ENCODE measurements around the gene GSS.
"Not testable (repeated sequence)": the region's sequence is repeated elsewhere in the genome, so short reads cannot be mapped to it uniquely, and the experiment has no call there.

GSS gene

GRCh38 chr20:34915131-34915530 lies 40.5 kb downstream of the GSS start:
- DNase-seq (ENCODE audit: low read depth in 1 of 2, low spot score in 1 of 2), result no peak

GRCh38 chr20:34907616-34908469 lies 47.8 kb downstream of the GSS start:
- no peak for DNase-seq (ENCODE audit: low read depth in 1 of 2, low spot score in 1 of 2)

GRCh38 chr20:34904202-34904621 lies 51.4 kb downstream of the GSS start:
- DNase-seq (ENCODE audit: low read depth in 1 of 2, low spot score in 1 of 2), result no peak

GRCh38 chr20:34898731-34899130 lies 56.9 kb downstream of the GSS start:
- not testable (repeated sequence) for DNase-seq (ENCODE audit: low read depth in 1 of 2, low spot score in 1 of 2)

- DNase-seq (ENCODE audit: low read depth in 1 of 2, low spot score in 1 of 2), result not testable (repeated sequence)
Measured at GRCh38 chr20:34898129-34898528, 57.5 kb downstream of the GSS start.

GRCh38 chr20:34896086-34896621 lies 59.5 kb downstream of the GSS start:
- no peak for DNase-seq (ENCODE audit: low read depth in 1 of 2, low spot score in 1 of 2)

- no peak for DNase-seq (ENCODE audit: low read depth in 1 of 2, low spot score in 1 of 2)
Measured at GRCh38 chr20:34895465-34895864, 60.1 kb downstream of the GSS start.

GRCh38 chr20:34894723-34895122 lies 60.9 kb downstream of the GSS start:
- no peak for DNase-seq (ENCODE audit: low read depth in 1 of 2, low spot score in 1 of 2)

GRCh38 chr20:34892671-34893070 lies 62.9 kb downstream of the GSS start:
- DNase-seq (ENCODE audit: low read depth in 1 of 2, low spot score in 1 of 2), result no peak

- no peak for DNase-seq (ENCODE audit: low read depth in 1 of 2, low spot score in 1 of 2)
Measured at GRCh38 chr20:34891166-34892062, 64.2 kb downstream of the GSS start.

GRCh38 chr20:34888468-34888867 lies 67.1 kb downstream of the GSS start:
- DNase-seq (ENCODE audit: low read depth in 1 of 2, low spot score in 1 of 2), result no peak

GRCh38 chr20:34887023-34887422 lies 68.6 kb downstream of the GSS start:
- DNase-seq (ENCODE audit: low read depth in 1 of 2, low spot score in 1 of 2), result no peak

- DNase-seq (ENCODE audit: low read depth in 1 of 2, low spot score in 1 of 2), result no peak
Measured at GRCh38 chr20:34886122-34886521, 69.5 kb downstream of the GSS start.

GRCh38 chr20:34884260-34884659 lies 71.3 kb downstream of the GSS start:
- no peak for DNase-seq (ENCODE audit: low read depth in 1 of 2, low spot score in 1 of 2)

GRCh38 chr20:34883809-34884208 lies 71.8 kb downstream of the GSS start:
- no peak for DNase-seq (ENCODE audit: low read depth in 1 of 2, low spot score in 1 of 2)

- DNase-seq (ENCODE audit: low read depth in 1 of 2, low spot score in 1 of 2), result no peak
Measured at GRCh38 chr20:34883087-34883688, 72.4 kb downstream of the GSS start.

- DNase-seq (ENCODE audit: low read depth in 1 of 2, low spot score in 1 of 2), result no peak
Measured at GRCh38 chr20:34881689-34882088, 73.9 kb downstream of the GSS start.

GRCh38 chr20:34880971-34881370 lies 74.6 kb downstream of the GSS start:
- DNase-seq (ENCODE audit: low read depth in 1 of 2, low spot score in 1 of 2), result not testable (repeated sequence)

- no peak for DNase-seq (ENCODE audit: low read depth in 1 of 2, low spot score in 1 of 2)
Measured at GRCh38 chr20:34880215-34880850, 75.3 kb downstream of the GSS start.

Measured in stimulated activated CD4-positive, alpha-beta T cell treated with anti-CD3 and anti-CD28 coated beads, Interleukin-15, amount 100 ng/mL, for 1 hour (primary cell).